Measurements from ENCODE around the gene MMD.

Gene MMD

DNA sequence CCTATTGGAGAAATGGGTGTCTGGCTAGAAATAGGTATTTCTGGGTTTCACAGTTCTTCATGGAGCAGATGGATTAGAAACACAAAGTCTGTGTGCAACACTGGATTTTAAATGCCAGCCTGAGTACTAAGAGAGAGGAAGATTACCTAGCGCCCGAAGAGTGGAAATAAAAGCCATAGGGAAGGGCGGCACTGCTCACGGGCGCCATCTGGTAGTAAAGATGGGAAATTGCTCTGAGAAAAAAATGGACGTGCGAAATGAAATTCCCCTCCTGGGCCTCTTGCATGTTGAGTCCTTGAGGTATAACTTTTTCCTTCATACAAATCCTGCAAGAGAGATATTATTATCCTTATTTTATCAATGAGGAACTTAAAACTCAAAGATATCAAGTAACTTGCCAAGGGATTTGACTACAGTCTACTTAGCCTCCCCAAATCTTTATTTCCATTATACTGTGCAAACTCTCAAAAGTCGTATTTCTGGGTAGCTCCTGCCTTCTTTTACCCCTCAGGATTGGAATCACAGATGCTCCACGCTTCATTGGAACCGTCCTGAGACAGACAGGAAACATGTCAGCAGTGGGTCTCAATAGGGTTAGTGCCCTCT, 72.8 kb downstream of the MMD start:
- H3K36me3 ChIP-seq (ENCODE audit: control insufficient read depth, insufficient read depth, low read length): no peaks in the 10 kb centered on the region
- no peak overlapping the region for H3K4me3 ChIP-seq (replicated peaks; ENCODE audit: low read depth, low read length)
- peak; percentile 88 for TF ChIP-seq CTCF (IDR thresholded peaks at IDR 0.05; ENCODE audit: insufficient read depth, low read length, poor library complexity, severe bottlenecking)
- no peak for DNase-seq (ENCODE audit: extremely low read depth, insufficient read length)
- no peaks in the 10 kb centered on the region for H3K27me3 ChIP-seq (replicated peaks; ENCODE audit: control insufficient read depth, insufficient read depth, low read length)

DNA sequence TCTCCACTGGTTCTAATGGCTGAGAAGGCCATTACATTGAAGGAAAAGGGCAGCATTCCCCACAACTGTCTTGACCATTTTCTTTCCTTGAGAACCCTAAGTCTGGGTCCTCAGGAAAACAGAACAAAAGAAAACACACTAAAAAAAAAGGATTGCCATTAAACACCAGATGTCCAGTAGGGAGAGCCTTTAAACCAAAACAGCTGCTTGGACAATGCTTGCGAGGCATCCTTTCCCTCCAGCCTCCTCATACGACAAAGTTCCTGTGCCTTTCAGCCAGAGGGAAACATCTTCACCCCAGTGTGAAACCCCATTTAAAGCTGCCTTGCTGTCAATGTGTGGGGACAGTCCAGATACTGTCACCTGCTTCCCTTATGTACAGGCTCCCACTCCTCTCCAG, 74.3 kb downstream of the MMD start:
- no peaks in the 10 kb centered on the region; the same call in 1 of the 2 replicates for H3K27me3 ChIP-seq (replicated peaks; ENCODE audit: control insufficient read depth, insufficient read depth, low read length)
- H3K36me3 ChIP-seq (ENCODE audit: control insufficient read depth, insufficient read depth, low read length): no peaks in the 10 kb centered on the region
- H3K4me3 ChIP-seq (replicated peaks; ENCODE audit: low read depth, low read length): no peak overlapping the region
- no peak for DNase-seq (ENCODE audit: extremely low read depth, insufficient read length)
- TF ChIP-seq CTCF (IDR thresholded peaks at IDR 0.05; ENCODE audit: insufficient read depth, low read length, poor library complexity, severe bottlenecking): no peak

DNA sequence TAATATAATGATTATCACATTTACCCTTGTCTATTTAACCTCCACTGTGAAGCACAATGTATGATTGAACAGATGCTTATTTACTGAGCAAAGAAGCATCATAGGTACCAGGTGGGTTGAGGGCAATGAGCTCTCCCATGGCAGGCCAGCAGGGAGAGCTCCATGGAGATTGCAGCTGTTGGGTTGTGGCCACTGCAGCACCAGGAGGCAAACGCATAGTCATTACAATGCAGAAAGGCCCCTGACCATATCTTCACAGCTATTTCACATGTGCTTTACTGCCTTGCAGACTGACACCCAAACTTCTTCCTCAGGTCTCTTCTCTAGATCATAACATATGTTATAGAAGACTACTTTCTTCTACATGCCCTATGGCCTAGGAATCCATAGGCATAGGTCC, 75.0 kb downstream of the MMD start:
- TF ChIP-seq CTCF (IDR thresholded peaks at IDR 0.05; ENCODE audit: insufficient read depth, low read length, poor library complexity, severe bottlenecking): no peak
- no peak for DNase-seq (ENCODE audit: extremely low read depth, insufficient read length)
- Histone ChIP-seq H3K36me3 (ENCODE audit: control insufficient read depth, insufficient read depth, low read length) (no peaks in the 10 kb centered on the region), H3K4me3 (replicated peaks; ENCODE audit: low read depth, low read length) (no peak overlapping the region), H3K27me3 (replicated peaks; ENCODE audit: control insufficient read depth, insufficient read depth, low read length) (no peaks in the 10 kb centered on the region; the same call in 1 of the 2 replicates)

DNA sequence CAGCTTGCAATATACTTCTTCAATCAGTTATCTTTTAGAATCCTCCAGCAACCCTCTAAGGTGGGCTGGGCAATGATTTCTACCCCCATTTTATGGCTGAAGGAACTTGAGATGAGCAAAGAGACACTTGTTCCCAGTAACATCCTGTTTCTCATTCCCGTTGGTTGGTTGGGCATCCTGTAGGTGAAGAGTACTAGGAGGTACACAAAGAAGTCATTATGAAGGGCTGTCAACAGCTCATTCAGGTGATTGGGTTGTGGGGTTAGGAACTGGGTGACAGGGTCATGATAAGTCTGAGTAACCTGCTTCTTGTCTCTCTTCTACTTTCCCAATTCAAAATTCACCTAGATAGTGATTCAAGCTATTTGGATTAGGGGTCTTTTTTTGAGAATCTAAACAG, 76.5 kb downstream of the MMD start:
- Histone ChIP-seq H3K27me3 (replicated peaks; ENCODE audit: control insufficient read depth, insufficient read depth, low read length) (no peaks in the 10 kb centered on the region; the same call in 1 of the 2 replicates), H3K36me3 (ENCODE audit: control insufficient read depth, insufficient read depth, low read length) (no peaks in the 10 kb centered on the region), H3K4me3 (replicated peaks; ENCODE audit: low read depth, low read length) (no peak overlapping the region)
- no peak for DNase-seq (ENCODE audit: extremely low read depth, insufficient read length)
- no peak for TF ChIP-seq CTCF (IDR thresholded peaks at IDR 0.05; ENCODE audit: insufficient read depth, low read length, poor library complexity, severe bottlenecking)

GRCh38 chr17:55344514-55344997, 77.1 kb downstream of the MMD start:
- Histone ChIP-seq H3K27me3 (replicated peaks; ENCODE audit: control insufficient read depth, insufficient read depth, low read length) (no peaks in the 10 kb centered on the region; the same call in 1 of the 2 replicates), H3K4me3 (replicated peaks; ENCODE audit: low read depth, low read length) (no peak overlapping the region), H3K36me3 (ENCODE audit: control insufficient read depth, insufficient read depth, low read length) (no peaks in the 10 kb centered on the region)
- TF ChIP-seq CTCF (IDR thresholded peaks at IDR 0.05; ENCODE audit: insufficient read depth, low read length, poor library complexity, severe bottlenecking): no peak
- DNase-seq (ENCODE audit: extremely low read depth, insufficient read length): no peak

All from GM06990 (cell line).